ENCODE data around the gene KRTAP19-6. TPM values are rescaled to one million over a fixed set of nuclear protein-coding genes. Genes with fewer than 3 reads are reported as not detected.

The KRTAP19-6 gene
- total and polyA plus RNA-seq, 10 of the 15 experiments (the other 5 are each of a cell fraction or from before 2014, with no cell fraction given), result not detected

DNA sequence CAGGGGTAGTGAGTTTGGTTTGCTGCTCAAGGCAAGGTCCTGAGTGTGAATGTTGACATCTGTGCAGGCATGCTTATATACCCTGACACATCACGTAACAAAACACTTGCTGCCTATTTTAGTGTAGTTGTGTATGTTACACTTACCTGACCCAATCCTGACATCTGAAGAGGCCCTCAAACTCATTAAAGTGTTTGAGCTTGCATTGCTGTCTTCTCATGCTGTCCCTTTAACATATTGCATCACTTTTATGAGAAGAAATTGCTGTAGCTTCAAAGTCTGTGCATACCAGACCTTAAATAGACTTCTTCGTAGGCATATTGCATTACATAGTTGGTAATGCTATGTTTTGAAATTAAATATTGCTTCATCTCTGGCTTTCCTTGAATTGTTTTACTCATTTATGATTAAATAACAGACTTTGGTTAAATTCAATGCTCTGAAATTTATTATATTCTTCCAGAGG lies 49.7 kb downstream of the KRTAP19-6 start, which contains the start of gene KRTAP19-3:
KRTAP19-3 (minus strand) TSS at position 51 of the 466 bp plus-strand sequence. CDS start 56 bp downstream, outside the sequence.
- Histone ChIP-seq H3K9ac (ENCODE audit: control insufficient read depth, insufficient read depth, low read length) (no peak within 1 kb of the TSS), H3K9me3 (replicated peaks; ENCODE audit: control insufficient read depth, insufficient read depth, low read length) (no peaks in the 10 kb centered on the region), H3K4me3 (no peak within 1 kb of the TSS), H3K36me3 (ENCODE audit: control insufficient read depth in 2 of 2, insufficient read depth in 2 of 2, low read length in 1 of 2) (no peaks in the 10 kb centered on the region), H3K79me2 (ENCODE audit: control insufficient read depth, insufficient read depth, low read length) (no peaks in the 10 kb centered on the region), H3K27ac (ENCODE audit: control insufficient read depth, insufficient read depth) (no peak within 1 kb of the TSS), H4K20me1 (ENCODE audit: control insufficient read depth, insufficient read depth) (no peaks in the 10 kb centered on the region), H3K27me3 (replicated peaks in 1 of 2; ENCODE audit: control insufficient read depth in 2 of 2, insufficient read depth in 2 of 2, low read length in 1 of 2) (no peaks in the 10 kb centered on the region), H3K4me1 (ENCODE audit: control insufficient read depth, insufficient read depth, low read length) (no peaks in the 10 kb centered on the region), H3K4me2 (ENCODE audit: control insufficient read depth, insufficient read depth) (no peak within 1 kb of the TSS), H2AFZ (ENCODE audit: control insufficient read depth, low read depth, low read length) (no peak within 1 kb of the TSS)
- ChIA-PET CTCF (interaction anchor here (0.7 kb wide), 1 partner anchor 13 kb away, joined by 3 read pairs; no protein-coding TSS in a partner anchor), RAD21 (ENCODE audit: unreplicated experiment) (no interaction called here), POLR2A (no interaction called here), SMC1A (ENCODE audit: uncharacterized antibody, unreplicated experiment) (no interaction called here)
- no peak for DNase-seq (ENCODE audit: low read depth, low spot score)
- ATAC-seq, result no peak
- FAIRE-seq, result no peak
- TF ChIP-seq, protein P1, sequence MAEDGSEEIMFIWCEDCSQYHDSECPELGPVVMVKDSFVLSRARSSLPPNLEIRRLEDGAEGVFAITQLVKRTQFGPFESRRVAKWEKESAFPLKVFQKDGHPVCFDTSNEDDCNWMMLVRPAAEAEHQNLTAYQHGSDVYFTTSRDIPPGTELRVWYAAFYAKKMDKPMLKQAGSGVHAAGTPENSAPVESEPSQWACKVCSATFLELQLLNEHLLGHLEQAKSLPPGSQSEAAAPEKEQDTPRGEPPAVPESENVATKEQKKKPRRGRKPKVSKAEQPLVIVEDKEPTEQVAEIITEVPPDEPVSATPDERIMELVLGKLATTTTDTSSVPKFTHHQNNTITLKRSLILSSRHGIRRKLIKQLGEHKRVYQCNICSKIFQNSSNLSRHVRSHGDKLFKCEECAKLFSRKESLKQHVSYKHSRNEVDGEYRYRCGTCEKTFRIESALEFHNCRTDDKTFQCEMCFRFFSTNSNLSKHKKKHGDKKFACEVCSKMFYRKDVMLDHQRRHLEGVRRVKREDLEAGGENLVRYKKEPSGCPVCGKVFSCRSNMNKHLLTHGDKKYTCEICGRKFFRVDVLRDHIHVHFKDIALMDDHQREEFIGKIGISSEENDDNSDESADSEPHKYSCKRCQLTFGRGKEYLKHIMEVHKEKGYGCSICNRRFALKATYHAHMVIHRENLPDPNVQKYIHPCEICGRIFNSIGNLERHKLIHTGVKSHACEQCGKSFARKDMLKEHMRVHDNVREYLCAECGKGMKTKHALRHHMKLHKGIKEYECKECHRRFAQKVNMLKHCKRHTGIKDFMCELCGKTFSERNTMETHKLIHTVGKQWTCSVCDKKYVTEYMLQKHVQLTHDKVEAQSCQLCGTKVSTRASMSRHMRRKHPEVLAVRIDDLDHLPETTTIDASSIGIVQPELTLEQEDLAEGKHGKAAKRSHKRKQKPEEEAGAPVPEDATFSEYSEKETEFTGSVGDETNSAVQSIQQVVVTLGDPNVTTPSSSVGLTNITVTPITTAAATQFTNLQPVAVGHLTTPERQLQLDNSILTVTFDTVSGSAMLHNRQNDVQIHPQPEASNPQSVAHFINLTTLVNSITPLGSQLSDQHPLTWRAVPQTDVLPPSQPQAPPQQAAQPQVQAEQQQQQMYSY (CRISPR knock-in tag; IDR thresholded peaks at IDR 0.05), result no peak
- TF ChIP-seq FOXK2 (IDR thresholded peaks at IDR 0.05) (no peak), HDGF (IDR thresholded peaks at IDR 0.05) (no peak), SUPT20H (IDR thresholded peaks at IDR 0.05; ENCODE audit: borderline replicate concordance, control insufficient read depth, low read depth, low read length) (no peak), IRF4 (IDR thresholded peaks at IDR 0.05; ENCODE audit: low read depth, low read length) (no peak), SIN3A (IDR thresholded peaks at IDR 0.05; ENCODE audit: low read depth, low read length) (no peak), SPI1 (IDR thresholded peaks at IDR 0.05; ENCODE audit: borderline replicate concordance, insufficient read depth, low read depth, low read length) (no peak), MYB (IDR thresholded peaks at IDR 0.05; ENCODE audit: borderline replicate concordance, low read depth, low read length) (no peak), PAX5 (IDR thresholded peaks at IDR 0.05; ENCODE audit: borderline replicate concordance, low read depth, low read length) (no peak), TCF3 (IDR thresholded peaks at IDR 0.05; ENCODE audit: borderline replicate concordance, insufficient read depth, low read depth, low read length) (no peak), ZNF384 (IDR thresholded peaks at IDR 0.05; ENCODE audit: borderline replicate concordance, low read depth, low read length) (no peak), SMARCA5 (IDR thresholded peaks at IDR 0.05) (no peak)
- TF ChIP-seq, protein P2, sequence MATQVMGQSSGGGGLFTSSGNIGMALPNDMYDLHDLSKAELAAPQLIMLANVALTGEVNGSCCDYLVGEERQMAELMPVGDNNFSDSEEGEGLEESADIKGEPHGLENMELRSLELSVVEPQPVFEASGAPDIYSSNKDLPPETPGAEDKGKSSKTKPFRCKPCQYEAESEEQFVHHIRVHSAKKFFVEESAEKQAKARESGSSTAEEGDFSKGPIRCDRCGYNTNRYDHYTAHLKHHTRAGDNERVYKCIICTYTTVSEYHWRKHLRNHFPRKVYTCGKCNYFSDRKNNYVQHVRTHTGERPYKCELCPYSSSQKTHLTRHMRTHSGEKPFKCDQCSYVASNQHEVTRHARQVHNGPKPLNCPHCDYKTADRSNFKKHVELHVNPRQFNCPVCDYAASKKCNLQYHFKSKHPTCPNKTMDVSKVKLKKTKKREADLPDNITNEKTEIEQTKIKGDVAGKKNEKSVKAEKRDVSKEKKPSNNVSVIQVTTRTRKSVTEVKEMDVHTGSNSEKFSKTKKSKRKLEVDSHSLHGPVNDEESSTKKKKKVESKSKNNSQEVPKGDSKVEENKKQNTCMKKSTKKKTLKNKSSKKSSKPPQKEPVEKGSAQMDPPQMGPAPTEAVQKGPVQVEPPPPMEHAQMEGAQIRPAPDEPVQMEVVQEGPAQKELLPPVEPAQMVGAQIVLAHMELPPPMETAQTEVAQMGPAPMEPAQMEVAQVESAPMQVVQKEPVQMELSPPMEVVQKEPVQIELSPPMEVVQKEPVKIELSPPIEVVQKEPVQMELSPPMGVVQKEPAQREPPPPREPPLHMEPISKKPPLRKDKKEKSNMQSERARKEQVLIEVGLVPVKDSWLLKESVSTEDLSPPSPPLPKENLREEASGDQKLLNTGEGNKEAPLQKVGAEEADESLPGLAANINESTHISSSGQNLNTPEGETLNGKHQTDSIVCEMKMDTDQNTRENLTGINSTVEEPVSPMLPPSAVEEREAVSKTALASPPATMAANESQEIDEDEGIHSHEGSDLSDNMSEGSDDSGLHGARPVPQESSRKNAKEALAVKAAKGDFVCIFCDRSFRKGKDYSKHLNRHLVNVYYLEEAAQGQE (IDR thresholded peaks at IDR 0.05; ENCODE audit: low read depth, low read length), result no peak
- TF ChIP-seq, protein P3, sequence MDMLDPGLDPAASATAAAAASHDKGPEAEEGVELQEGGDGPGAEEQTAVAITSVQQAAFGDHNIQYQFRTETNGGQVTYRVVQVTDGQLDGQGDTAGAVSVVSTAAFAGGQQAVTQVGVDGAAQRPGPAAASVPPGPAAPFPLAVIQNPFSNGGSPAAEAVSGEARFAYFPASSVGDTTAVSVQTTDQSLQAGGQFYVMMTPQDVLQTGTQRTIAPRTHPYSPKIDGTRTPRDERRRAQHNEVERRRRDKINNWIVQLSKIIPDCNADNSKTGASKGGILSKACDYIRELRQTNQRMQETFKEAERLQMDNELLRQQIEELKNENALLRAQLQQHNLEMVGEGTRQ (IDR thresholded peaks at IDR 0.05; ENCODE audit: borderline replicate concordance, low read depth, low read length), result no peak
- TF ChIP-seq, protein P4, sequence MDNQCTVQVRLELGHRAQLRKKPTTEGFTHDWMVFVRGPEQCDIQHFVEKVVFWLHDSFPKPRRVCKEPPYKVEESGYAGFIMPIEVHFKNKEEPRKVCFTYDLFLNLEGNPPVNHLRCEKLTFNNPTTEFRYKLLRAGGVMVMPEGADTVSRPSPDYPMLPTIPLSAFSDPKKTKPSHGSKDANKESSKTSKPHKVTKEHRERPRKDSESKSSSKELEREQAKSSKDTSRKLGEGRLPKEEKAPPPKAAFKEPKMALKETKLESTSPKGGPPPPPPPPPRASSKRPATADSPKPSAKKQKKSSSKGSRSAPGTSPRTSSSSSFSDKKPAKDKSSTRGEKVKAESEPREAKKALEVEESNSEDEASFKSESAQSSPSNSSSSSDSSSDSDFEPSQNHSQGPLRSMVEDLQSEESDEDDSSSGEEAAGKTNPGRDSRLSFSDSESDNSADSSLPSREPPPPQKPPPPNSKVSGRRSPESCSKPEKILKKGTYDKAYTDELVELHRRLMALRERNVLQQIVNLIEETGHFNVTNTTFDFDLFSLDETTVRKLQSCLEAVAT (IDR thresholded peaks at IDR 0.05), result no peak
- intact Hi-C loops (cut with micrococcal nuclease; ENCODE audit: unreplicated experiment), result no loop called here
- in situ Hi-C loops (cut with MboI), result no loop called here
- BruUV-seq (replicated peaks), result no TSS peak
- WGBS (ENCODE audit: insufficient coverage, insufficient replicate concordance, low lambda C conversion rate, missing lambda C conversion rate), result 57% methylated on average over 2 of the region's 2 CpGs

Data from GM12878 (cell line).